VCaP (cell line): ENCODE measurements around the gene DOCK3.
A peak's percentile ranks its signal among the peaks of the same experiment; 100 is the strongest.

Source experiments
- H3K27ac ChIP-seq: fragments of 450-650 bp; 2 replicates; pipeline ENCODE4 v1.5.1; 2017
- CTCF ChIP-seq: fragments of 450-650 bp; conservative IDR thresholded peaks from 2 replicates; pipeline ENCODE4 v1.5.1; 2017; ENCODE audit warnings: mild to moderate bottlenecking, moderate library complexity

The DOCK3 gene

GRCh38 chr3:51353691-51354090, 679.0 kb downstream of the DOCK3 start:
- no peak overlapping the region for H3K27ac ChIP-seq
- no peak for TF ChIP-seq CTCF

- no peak overlapping the region for H3K27ac ChIP-seq
- no peak for TF ChIP-seq CTCF
These were observed 679.4 kb downstream of the DOCK3 start for GRCh38 chr3:51354172-51354571.

- H3K27ac ChIP-seq: no peak overlapping the region
- no peak for TF ChIP-seq CTCF
These were observed 680.2 kb downstream of the DOCK3 start for GRCh38 chr3:51354731-51355615.

GRCh38 chr3:51355891-51356578, 681.3 kb downstream of the DOCK3 start:
- no peak for TF ChIP-seq CTCF
- H3K27ac ChIP-seq: peak overlapping the region; percentile 35

- no peak for TF ChIP-seq CTCF
- no peak overlapping the region for H3K27ac ChIP-seq
These were observed 683.1 kb downstream of the DOCK3 start for GRCh38 chr3:51357856-51358255.

- H3K27ac ChIP-seq: no peak overlapping the region
- TF ChIP-seq CTCF: no peak
These were observed 684.3 kb downstream of the DOCK3 start for GRCh38 chr3:51358981-51359380.

GRCh38 chr3:51360806-51361205, 686.1 kb downstream of the DOCK3 start:
- TF ChIP-seq CTCF: no peak
- H3K27ac ChIP-seq: no peak overlapping the region
